EL (cell line): ENCODE measurements around the gene CALR3.
A peak's percentile ranks its signal among the peaks of the same experiment; 100 is the strongest.
"Not testable (repeated sequence)": the region's sequence is repeated elsewhere in the genome, so short reads cannot be mapped to it uniquely, and the experiment has no call there.

Experiments
- DNase-seq: peaks from one replicate; pipeline ENCODE4 v3.0.0-alpha.2; 2016

The CALR3 gene, protein sequence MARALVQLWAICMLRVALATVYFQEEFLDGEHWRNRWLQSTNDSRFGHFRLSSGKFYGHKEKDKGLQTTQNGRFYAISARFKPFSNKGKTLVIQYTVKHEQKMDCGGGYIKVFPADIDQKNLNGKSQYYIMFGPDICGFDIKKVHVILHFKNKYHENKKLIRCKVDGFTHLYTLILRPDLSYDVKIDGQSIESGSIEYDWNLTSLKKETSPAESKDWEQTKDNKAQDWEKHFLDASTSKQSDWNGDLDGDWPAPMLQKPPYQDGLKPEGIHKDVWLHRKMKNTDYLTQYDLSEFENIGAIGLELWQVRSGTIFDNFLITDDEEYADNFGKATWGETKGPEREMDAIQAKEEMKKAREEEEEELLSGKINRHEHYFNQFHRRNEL

DNA sequence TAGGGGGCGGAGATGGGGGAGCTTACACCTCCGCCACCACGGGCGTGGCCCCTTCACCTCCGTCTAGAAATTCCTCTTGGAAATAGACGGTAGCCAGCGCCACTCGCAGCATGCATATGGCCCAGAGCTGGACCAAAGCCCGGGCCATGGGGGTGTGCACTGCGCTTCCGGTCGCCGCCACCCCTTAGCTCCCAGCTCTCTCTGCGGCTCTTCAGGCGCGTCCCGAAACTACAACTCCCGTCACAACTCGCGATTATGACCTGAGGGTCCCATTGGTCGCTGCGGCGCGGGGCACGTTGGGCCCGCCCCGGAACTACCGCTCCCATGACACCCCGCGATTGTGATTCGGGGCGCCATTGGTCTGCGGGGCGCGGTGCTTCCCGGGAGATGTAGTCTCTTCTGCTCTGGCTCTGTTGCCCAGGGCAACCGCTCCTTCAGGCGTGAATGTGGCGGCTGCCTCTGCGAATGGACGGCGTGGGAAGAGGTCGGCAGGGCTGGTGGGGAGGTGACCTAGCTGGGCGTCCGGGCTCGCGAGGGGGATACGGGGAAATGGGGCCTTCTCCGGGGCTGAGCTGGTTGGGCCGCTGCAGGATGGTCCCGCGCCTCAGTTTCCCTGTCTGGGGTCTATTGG lies at the start of gene CALR3, which contains the start of gene C19orf44:
Gene CALR3, minus strand, starts transcription at position 186 of the 631 bp plus-strand sequence. Its CDS starts 38 bp downstream, at position 148.
Gene C19orf44, plus strand, starts transcription at position 413 of the 631 bp plus-strand sequence. CDS start 4,399 bp downstream, outside the sequence.
- peak; percentile 99 for DNase-seq

DNA sequence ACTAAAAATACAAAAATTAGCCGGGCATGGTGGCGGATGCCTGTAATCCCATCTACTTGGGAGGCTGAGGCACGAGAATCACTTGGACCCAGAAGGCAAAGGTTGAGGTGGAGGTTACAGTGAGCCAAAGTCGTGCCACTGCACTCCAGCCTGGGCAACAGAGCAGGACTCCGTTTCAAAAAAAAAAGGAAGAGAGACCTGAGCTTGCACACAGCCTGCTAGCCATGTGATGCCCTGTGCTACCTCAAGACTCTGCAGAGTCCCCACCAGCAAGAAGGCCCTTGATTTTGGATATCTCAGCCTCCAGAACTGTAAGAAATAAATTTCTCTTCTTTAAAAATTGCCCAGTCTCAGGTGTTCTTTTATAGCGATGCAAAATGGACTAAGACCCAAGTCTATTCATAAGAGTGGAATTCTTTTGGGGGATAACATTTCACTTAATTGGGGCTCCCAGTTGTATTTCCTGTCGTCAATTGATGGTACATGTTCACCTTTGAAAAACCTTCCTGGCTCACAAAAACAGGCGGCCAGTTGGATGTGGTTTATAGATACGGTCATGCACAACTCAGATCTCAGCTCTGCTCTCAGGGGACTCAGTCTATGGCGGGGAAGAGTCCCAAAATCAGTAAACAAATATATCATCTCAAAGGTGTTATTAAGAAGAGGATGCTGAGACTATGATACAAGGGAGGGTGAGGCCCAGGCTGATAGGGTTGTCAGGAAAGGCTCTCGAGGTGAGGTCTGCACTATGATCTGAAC lies 48.7 kb upstream of the CALR3 start:
- no peak for DNase-seq

DNA sequence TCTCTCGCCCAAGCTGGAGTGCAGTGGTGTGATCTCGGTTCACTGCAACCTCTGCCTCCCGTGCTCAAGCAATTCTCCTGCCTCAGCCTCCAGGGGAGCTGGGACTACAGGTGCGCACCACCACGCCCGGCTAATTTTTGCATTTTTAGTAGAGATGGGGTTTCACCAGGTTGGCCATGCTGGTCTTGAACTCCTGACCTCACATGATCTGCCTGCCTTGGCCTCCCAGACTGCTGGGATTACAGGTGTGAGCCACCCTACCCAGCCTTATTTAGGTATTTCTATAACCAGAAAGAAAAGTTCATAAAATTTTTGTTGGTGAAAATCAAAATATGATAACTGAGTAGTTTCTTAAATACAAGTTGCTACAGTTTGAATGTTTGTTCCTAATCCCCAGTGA lies 47.8 kb upstream of the CALR3 start:
- DNase-seq = not testable (repeated sequence)

DNA sequence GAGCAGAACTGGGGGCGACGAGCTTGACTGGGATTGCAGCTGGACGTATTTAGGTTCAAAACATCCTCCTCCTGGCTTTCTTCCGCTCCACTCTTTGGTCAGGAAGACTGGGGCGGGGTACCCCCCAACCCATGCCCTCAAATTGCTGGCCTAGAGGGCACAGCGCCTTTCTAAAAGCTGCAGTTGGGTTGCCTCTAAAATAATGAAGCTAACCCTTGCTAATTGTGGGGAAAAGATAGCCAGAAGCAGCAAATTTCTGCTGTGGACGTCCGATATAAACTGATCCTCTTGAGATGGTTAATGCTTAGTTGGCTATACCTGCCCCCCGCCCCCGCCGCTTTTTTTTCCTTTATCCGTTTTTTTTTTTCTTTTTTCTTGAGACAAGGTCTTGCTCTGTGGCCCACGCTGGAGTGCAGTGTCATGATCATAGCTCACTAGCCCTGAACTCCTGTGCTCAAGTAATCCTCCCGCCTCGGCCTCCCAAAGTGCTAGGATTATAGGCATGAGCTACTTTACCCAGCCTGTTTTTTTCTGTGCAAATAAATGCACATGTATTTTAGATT lies 47.0 kb upstream of the CALR3 start:
- peak; percentile 11 for DNase-seq

DNA sequence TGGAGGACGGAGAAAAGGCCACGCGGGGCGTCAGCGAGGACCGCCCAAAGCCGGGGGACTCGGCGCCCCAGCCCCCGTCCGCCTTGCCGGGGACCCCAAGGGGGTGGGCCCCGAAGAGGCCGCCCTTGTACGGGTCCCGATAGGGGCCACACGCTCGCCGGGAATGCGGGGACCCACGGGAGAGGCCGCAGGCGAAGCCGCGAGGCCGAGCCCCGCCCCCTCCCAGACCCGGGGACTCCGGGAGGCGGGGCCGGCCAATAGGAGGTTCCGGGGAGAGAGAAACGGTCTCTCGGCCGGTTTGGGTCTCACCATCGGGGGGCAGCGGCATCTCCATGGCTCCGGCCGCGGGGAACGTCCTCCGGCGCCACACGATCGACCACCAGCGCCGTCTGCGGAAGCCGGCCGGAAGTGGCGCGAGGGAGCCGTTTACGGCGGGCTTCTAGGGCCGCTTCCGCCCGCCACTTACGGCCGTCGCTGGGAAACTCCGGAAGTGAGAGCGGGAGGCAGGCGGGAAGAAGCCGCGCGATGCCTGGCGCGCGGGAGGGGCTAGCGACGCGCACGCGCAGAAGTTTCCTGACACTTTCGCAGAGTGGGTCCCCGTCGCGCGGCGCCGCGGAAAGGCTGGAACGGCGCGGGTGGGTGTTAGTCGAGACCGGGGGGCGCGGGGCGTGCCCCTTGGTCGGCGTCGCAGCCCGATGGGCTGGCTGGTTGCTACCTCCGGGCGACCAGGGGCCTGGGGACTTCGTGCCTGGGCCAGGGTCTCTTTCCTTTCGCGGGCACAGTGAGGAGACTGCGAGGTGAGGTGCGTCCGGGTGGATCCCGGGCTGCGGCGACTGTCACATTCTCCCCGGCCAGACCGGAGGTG lies 46.3 kb upstream of the CALR3 start, which contains the start of gene CHERP:
Gene CHERP, minus strand, starts transcription at position 393 of the 865 bp plus-strand sequence. Its CDS starts 59 bp downstream, at position 334.
- peak; percentile 93 for DNase-seq

DNA sequence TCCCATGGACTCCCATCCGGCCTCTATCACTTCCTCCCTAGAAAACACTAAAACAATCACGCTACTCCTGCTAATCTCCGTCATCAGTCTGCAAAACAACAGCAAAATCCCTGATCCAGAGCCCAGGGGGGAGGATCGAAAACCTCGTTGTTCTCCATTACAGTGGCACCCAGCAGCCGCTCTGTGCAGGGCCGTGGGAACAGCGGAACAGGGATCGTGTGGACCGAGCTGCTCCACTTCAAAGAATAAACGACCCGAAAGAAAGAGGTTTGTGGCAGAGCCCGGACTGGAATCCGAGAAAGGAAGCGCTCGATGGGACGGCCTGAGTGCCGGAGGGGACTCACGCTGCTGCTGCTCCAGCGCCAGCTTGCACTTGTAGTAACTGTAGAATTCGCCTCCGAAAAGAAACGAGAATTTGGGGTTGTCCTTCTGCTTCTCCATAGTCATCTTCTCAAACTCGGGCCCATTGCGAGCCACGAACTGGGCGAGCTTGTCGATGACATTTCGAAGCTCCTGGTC lies 45.6 kb upstream of the CALR3 start:
- peak; percentile 13 for DNase-seq

DNA sequence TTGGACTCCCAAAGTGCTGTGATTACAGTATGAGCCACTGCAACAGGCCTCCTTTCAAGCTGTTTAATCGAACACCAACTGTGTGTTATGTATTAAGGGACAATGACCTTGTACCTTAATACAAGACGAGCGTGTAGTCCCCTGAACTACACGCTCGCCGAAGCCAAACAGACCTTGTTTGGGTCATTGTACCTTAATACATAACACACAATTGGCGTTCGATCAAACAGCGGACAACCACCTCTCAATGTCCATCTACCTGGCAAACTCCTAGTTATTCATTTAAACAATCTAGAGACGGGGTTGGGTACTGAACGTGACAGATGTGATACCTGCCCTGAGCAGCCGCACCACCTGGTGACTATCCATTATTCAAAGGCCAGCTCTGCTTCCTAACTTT lies 45.0 kb upstream of the CALR3 start:
- no peak for DNase-seq

DNA sequence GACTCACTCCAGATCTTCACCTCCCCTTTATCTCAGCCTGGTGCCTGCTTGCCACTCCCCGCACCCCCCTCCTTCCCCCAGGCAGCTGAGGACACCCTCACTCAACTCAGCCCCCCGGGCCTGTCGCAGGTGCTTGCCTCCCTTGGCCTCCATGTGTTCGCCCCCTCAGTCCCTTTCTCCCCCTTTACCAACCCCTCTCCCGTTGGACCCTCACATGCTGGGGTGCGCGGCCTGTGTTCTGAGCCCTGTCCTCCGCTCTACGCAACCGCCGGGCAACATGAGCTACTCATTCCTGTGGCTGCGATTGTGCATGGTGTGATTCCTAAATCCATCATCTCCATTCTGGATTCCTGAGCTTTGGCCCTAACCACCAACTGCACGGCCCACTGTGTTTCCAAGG lies 41.1 kb upstream of the CALR3 start:
- DNase-seq = no peak

DNA sequence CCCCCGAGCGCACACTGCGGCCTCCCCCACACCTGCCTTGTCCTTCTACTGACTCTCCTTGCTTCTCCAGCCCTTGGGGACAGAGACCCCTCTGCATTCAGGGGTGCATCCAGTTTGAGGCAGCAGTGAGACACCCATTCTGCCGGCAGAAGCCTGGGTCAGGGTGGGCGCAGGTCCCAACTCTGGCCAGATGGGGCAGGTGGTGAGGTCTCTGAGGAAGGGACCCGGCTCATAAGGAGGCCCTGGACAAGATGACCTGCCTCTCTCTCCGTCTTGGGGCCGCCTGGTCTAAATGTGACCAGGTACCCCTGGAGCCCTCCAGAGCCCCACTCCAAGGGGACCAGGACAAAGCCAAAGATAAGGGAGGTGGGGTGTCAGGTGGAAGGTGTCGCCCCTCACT lies 40.2 kb upstream of the CALR3 start:
- no peak for DNase-seq

DNA sequence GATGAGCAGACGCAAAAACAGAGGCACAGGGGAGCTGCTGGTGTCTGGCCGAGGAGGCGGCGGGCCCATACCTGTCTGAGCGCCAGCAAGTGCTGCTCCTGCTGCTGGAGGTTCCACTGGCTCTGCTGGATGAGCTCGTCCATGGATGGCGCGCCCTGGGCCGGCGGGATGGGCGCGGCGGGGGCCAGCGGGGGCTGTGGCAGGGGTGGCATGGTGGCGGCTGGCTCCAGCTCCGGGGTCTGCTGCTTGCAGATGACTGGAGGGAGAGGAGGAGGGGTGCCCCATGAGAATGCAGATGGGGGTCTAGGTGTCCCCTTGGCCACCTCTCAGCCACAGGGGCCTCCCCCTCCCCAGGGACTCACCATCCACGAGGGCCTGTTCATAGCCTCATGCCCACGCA lies 39.4 kb upstream of the CALR3 start:
- DNase-seq = no peak

DNA sequence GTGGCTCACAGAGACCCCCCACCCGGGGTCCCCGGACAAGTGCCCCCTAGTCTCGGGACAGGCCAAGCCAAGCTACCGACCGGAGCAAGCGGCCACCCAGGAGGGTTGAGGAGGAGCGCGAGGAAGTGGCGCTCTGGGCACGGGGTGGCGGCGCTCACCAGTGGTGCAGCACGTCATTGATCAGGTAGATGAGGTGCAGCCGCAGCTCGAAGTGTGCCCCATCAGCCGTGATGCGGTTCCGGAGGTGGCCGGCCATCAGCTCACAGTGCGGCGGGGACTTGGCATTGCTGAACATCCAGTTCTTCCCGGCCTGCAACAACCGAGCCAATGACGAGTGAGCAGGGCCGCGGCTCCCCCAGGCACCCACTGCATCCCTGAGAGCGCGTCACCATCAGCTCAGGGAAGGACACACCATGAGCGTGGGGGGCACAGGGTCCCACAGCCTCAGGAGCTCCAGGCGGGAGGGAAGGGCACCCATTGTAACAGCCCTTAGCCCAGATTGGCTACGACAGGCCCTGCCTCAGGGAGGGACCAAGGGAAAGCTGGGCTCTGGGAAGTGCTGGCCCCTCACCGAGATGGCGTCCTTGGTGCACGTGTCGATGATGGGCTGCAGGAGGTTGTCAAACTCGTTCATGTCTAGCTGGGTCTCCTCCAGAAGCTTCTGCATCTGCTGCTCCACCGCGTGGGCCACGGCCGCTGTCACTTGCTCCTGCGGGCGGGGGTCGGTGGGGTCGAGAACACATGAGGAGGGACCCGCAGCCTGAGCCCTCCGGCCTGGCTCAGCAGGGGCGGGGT lies 36.7 kb upstream of the CALR3 start:
- no peak for DNase-seq

DNA sequence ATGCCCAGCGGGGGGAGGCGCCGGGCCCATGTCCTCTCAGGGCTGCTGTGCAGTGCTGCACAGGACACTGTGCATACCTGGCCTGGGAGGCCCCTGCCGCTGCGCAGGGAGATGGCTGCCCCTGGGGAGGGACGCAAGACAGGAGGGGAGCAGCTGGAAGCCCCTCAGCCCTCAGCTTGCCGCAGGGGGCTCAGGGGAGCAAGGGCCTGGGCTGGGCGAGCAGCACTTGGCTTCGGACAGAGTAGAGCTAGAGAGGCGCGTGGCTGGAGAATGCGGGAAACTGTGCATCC lies 35.4 kb upstream of the CALR3 start:
- no peak for DNase-seq

DNA sequence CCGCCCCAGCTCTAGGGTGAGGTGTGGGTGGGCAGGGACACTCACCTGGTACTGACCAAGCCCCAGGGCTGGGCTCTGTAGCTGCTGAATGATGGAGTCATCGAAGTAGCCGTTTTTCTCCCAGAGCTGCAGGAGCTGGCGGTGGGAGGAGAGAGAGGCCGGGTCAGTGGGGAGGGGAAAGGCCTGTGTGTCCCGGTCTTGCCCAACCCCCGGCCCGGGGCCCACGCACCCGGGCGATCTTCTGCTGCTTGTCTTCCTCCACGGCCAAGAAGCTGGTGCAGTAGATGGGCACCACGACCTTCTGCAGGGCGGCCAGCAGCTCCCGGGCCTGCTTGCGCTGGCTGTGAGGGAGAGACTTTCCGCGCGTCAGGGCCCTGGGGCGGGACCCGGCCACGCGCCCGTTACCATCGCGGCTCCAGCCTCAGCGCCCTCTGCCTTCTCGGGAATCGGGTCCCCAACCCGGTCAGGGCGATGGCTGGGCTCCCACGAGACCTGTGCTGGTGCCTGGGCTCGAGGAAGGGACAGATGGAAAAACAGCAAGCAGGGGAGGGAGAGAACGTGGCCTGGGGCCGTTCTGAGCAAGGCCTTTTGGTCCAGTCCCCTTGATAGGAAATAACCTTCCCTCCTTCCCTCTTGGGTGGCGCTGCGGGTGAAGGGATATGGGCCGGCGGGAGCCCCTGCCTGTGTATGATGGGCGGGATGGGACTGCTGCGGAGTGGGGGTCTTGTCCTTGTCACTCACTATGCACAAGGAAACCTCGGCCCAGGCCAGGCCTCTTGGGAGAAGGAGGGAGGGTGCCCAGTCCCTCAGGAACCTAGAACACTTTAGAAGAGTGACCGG lies 34.8 kb upstream of the CALR3 start:
- no peak for DNase-seq

DNA sequence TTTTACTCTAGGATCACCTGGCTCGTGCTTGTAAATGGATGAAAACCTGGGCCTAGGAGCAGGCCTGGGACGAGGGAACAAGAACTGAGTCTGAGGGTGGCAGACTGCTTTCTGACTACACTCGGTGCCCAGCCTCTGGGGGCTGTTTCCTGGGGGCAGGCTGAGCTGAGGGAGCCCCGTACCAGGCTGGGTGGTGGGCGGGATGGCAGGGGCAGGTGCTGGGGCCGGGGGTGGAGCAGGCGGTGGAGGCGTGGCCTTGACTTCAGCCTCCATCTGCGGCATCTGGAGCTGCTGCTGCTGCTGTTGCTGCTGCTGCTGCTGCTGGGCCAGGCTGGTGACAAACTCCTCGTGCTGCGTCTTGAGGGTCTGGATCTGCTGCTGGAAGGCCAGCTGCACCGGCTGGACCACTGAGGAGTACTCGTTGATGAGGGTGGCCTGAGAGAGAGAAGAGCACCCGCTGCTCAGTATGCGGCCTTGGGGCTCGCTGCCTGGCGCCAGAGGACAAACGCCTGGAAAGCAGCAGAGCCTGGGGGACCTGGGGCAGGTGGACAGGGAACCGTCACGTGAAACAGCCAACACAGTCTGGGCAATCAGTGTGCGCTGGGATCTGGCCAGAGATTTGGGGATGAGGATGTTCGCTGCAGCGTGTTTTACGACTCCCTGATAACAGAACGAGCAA lies 33.6 kb upstream of the CALR3 start:
- no peak for DNase-seq

DNA sequence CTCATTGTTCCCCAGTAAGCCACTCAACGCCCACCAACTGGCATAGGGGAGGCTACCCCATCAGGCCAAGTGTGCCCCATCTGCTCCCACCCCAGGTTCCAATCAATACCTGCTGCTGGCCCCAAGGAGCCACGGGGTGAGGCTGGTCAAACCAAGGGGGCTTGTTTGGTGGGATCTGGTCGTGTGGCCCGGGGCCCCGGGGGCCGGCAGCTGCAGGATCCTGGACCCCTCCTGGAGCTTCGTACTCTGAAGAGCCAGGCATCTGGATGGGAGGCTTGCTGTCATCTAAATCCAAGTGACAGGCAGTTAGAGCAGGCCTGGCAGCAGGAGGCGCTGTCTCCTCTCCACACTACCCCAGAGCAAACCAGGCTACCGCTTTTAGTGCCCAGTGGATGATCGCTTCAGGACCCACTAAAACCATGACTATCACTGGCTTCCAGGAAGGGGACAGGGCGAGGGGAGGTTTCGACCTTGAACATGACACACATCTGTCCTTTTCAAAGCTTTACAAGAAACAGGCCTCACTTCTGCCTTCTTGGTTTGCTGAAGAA lies 32.1 kb upstream of the CALR3 start:
- no peak for DNase-seq

DNA sequence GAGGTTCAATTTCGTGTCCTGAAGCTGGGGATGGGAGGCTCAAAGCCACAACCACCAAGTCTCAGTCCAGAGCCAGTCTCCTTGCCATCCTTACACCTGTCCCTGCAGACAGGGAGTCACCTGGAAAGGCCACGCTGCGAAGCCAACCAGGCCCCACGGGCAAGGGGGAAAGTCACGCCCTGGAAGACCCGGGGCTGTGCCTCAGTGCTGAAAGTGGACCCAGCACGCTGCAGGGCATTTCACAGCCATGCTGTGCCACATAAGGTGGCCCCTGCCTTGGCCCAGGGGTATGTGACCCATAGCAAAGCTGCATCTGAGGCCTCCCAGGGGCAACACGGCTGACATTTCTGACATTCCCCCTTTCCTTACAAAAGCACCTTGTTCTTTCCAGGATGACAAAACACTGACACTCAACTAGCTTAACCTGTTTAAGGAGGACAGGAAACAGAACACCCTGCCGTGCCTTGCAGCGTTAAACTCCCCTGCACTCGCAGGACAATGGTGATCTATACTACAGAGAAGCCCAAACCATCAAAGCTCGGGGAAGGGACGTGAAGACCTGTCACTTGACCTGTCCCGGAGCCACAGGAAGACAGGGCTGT lies 31.5 kb upstream of the CALR3 start:
- no peak for DNase-seq

DNA sequence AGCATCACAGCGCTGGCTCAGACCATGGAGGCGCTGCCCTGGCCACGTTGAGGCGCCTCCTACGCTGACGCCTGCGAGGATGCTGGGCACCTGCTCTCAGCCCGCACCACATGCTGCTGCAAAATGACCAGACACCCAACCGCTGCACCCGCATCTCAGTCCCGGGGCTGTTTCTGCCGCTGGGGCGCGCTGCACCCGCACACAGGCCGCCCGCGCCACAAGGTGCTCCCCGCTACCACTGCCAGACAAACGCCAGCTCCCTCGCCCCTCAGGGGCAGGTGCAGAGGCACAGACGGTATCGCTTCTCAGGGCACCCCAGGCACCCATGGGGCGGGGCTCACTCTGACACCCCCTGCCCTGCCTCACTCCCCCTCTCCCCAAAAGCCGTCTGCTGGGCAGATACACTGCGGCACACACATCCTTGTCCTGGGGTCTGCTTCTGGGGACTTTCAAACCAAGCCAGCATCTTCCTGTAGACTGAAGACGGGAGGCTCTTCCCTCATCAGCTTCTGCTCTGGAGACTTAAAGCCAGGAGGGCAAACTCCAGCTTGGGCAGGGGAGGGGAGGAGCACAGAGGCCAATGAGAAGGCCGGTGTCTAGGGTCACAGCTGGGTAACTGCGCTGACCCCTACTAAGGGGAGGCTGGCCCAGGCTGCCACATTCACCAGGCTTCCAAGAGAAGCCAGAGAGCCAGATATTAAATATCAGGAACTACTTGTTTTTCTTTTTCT lies 29.9 kb upstream of the CALR3 start:
- no peak for DNase-seq
